HepG2 (cell line): ENCODE data around the gene STAT1.

Experiments used
- MAFK ChIP-seq, 2 experiments: IDR thresholded peaks in 1 of 2; conservative IDR thresholded peaks in 1 of 2; 2 replicates each; pipeline ENCODE4 v1.6.1; 2011; ENCODE audit warnings: improper control_type of control experiment in 2 of 2, low read length in 2 of 2
- NFRKB ChIP-seq: fragments of 450-650 bp; IDR thresholded peaks from 2 replicates; pipeline ENCODE4 v1.6.1; 2017
- POLR2A ChIP-seq, 2 experiments: IDR thresholded peaks; 2 replicates each; pipeline ENCODE4 v1.6.1; 2011; ENCODE audit warnings: low read depth in 2 of 2, low read length in 2 of 2, mild to moderate bottlenecking in 1 of 2, moderate library complexity in 1 of 2; ENCODE audit not compliant: insufficient read depth in 1 of 2
- XRCC5 ChIP-seq: fragments of 200-400 bp; formaldehyde crosslinking; optimal IDR thresholded peaks from 2 replicates; pipeline ENCODE3; 2017; ENCODE audit warnings: mild to moderate bottlenecking, low read length
- ZNF549 ChIP-seq: sonication (generic); formaldehyde crosslinking; IDR thresholded peaks from 2 replicates; pipeline ENCODE4 v1.5.0; 2020; ENCODE audit warnings: missing genetic modification reagents
- ZNF670 ChIP-seq: sonication (generic); formaldehyde crosslinking; IDR thresholded peaks from 2 replicates; pipeline ENCODE4 v1.8.0; 2022; ENCODE audit warnings: mild to moderate bottlenecking, missing genetic modification reagents, borderline replicate concordance
- TF ChIP-seq, protein P1 (sequence below), 2 experiments: sonication (generic) in 1 of 2; formaldehyde crosslinking in 1 of 2; IDR thresholded peaks; 2 replicates each; pipeline versions ENCODE4 v1.4.0 to v1.6.1; 2018 to 2020; ENCODE audit warnings: missing genetic modification reagents in 2 of 2, borderline replicate concordance in 1 of 2, low read depth in 1 of 2, mild to moderate bottlenecking in 1 of 2, missing biosample characterization in 1 of 2

DNA sequence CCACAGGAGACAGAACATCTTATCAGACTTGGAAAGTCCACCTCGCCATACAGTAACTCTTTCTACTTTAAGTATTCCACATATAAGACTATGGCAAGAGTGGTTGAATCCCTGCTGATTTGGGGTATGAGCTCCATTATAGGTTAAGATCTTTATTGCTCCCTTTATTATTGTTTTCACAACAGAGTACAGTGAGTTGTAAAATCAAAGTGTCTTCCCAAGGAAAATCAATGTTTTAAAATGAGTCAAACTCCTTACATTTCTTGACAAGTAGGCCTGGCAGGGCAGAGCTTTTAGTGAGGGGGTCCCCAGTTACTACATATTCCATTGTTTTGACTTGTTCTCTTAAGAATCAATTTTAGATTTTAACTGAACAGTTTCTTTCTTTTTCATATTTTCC, 49.6 kb upstream of the STAT1 start:
- TF ChIP-seq POLR2A (IDR thresholded peaks at IDR 0.05; ENCODE audit: insufficient read depth in 1 of 2, low read depth in 2 of 2, low read length in 2 of 2) (no peak), ZNF549 (CRISPR knock-in tag) (no peak), XRCC5 (no peak), MAFK (conservative IDR thresholded peaks at IDR 0.05 in 1 of 2, IDR thresholded peaks at IDR 0.05 in 1 of 2; ENCODE audit: low read length in 2 of 2) (no peak), ZNF670 (CRISPR knock-in tag) (no peak), NFRKB (no peak)
- TF ChIP-seq, protein P1, sequence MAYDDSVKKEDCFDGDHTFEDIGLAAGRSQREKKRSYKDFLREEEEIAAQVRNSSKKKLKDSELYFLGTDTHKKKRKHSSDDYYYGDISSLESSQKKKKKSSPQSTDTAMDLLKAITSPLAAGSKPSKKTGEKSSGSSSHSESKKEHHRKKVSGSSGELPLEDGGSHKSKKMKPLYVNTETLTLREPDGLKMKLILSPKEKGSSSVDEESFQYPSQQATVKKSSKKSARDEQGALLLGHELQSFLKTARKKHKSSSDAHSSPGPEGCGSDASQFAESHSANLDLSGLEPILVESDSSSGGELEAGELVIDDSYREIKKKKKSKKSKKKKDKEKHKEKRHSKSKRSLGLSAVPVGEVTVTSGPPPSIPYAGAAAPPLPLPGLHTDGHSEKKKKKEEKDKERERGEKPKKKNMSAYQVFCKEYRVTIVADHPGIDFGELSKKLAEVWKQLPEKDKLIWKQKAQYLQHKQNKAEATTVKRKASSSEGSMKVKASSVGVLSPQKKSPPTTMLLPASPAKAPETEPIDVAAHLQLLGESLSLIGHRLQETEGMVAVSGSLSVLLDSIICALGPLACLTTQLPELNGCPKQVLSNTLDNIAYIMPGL (CRISPR knock-in tag; IDR thresholded peaks at IDR 0.05; ENCODE audit: borderline replicate concordance in 1 of 2, low read depth in 1 of 2), result no peak
